ENCODE measurements around the gene FBXO34.

The FBXO34 gene

DNA sequence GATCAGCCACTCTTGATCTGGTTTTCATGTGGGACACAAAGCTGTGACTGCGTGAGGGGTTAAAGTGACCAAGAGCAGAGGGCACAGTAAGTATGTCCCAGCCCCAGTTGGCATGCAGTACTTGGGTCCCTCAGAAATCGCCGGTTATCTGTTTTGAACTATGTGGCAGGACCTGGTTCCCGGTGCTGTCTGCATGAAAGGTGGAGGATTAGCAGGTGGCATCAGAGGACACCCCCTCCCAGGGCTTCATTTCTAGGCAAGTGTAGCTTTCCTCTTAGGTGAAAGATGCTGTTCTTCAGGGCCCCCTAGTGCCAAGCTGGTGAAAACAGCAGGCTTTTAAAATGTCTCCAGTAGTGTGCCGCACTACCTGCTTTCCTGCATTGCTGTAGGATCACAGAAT lies 83.3 kb downstream of the FBXO34 start:
- DNase-seq (ENCODE audit: low spot score) = peak; percentile 69
- peak; percentile 58 for TF ChIP-seq CTCF (IDR thresholded peaks at IDR 0.05; ENCODE audit: extremely low read depth, missing control alignments)

GRCh38 chr14:55355922-55356321 lies 84.7 kb downstream of the FBXO34 start:
- no peak for DNase-seq (ENCODE audit: low spot score)
- no peak for TF ChIP-seq CTCF (IDR thresholded peaks at IDR 0.05; ENCODE audit: extremely low read depth, missing control alignments)

- DNase-seq (ENCODE audit: low spot score) = no peak
- no peak for TF ChIP-seq CTCF (IDR thresholded peaks at IDR 0.05; ENCODE audit: extremely low read depth, missing control alignments)
Measured at GRCh38 chr14:55356913-55357312, 85.7 kb downstream of the FBXO34 start.

- no peak for TF ChIP-seq CTCF (IDR thresholded peaks at IDR 0.05; ENCODE audit: extremely low read depth, missing control alignments)
- no peak for DNase-seq (ENCODE audit: low spot score)
Measured at GRCh38 chr14:55359307-55359706, 88.1 kb downstream of the FBXO34 start.

DNA sequence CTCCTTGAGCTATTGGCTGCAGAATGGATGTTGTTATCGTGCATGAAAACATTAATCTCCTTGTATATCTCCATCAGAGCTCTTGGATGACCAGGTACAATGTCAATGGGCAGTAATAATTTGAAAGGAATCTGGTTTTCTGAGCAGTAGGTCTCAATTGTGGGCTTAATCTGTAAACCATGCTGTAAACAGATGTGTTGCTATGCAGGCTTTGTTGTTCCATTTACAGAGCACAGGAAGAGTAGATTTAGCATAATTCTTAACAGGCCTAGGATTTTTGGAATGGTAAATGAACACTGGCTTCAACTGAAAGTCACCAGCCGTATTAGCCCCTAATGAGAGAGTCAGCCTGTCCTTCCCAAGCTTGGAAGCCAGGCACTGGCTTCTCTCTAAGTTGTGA lies 90.0 kb downstream of the FBXO34 start:
- no peak for TF ChIP-seq CTCF (IDR thresholded peaks at IDR 0.05; ENCODE audit: extremely low read depth, missing control alignments)
- DNase-seq (ENCODE audit: low spot score) = no peak

DNA sequence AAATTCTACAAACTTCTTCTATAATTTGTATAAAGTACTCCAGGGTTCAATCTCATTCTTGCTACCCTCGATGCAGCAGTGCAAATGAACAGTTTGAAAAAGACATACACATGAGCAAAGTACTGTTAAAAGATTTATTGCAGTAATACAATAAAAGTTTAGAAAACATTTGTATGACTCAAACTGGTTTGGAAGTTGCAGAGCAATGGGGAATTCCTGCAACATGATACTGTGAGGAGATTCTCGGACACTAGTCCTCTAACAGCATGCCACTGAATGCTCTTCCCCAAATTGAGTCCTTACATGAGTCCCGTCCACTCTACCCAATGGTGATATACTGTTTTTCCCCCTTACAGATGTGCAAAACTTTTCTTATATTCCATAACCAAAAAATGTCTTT lies 95.0 kb downstream of the FBXO34 start:
- no peak for DNase-seq (ENCODE audit: low spot score)
- TF ChIP-seq CTCF (IDR thresholded peaks at IDR 0.05; ENCODE audit: extremely low read depth, missing control alignments) = no peak

DNA sequence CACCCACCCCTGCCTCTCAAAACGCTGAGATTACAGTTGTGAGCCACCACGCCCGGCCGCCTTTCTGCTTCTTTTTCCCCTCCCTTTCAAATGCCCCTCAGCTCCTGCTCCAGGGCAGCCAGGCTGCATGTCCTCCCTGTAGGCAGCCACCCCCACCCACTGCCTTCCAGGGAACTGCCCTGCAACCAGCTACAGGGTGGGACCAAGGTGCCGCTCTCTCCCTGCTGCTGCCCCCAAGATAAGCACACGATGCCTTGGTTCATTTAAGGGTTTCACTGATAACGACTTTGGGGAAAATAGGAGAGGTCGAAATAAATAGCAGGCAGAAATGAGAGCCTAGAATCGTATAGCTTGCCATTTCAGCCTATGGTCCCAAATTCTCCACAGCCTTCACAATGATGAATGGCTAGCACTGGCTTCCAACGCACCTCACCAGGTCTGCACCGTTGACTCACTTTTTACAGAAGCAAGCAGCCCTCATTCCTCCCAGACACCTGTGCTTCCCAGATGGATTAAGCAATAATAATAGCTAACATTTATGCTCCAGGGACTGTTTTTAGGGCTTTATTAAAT lies 99.7 kb downstream of the FBXO34 start:
- TF ChIP-seq CTCF (IDR thresholded peaks at IDR 0.05; ENCODE audit: extremely low read depth, missing control alignments) = no peak
- no peak for DNase-seq (ENCODE audit: low spot score)

All from GM20000 (cell line).